ENCODE data around the gene CNNM2.

GRCh38 chr10:102931643-102932042 is 13.5 kb downstream of the CNNM2 start:
- TF ChIP-seq CTCF (conservative IDR thresholded peaks at IDR 0.05; ENCODE audit: low read length) (no peak), EZH2phosphoT487 (IDR thresholded peaks at IDR 0.05; ENCODE audit: borderline replicate concordance) (no peak)
